ENCODE measurements around the gene DUSP5.
"Not testable (repeated sequence)": the region's sequence is repeated elsewhere in the genome, so short reads cannot be mapped to it uniquely, and the experiment has no call there.

GRCh38 chr10:110528997-110529524, 31.4 kb downstream of the DUSP5 start:
- not testable (repeated sequence) for TF ChIP-seq TAF1 (IDR thresholded peaks at IDR 0.05; ENCODE audit: low read depth); RAD21 (IDR thresholded peaks at IDR 0.05; ENCODE audit: low read depth); EP300 (IDR thresholded peaks at IDR 0.05; ENCODE audit: borderline replicate concordance); YY1 (IDR thresholded peaks at IDR 0.05; ENCODE audit: low read depth); CREB1 (IDR thresholded peaks at IDR 0.05; ENCODE audit: low read depth); FOXM1 (IDR thresholded peaks at IDR 0.05; ENCODE audit: borderline replicate concordance, low read depth); NFIC (IDR thresholded peaks at IDR 0.05); REST (IDR thresholded peaks at IDR 0.05; ENCODE audit: low read depth); EGR1 (IDR thresholded peaks at IDR 0.05); TEAD4 (IDR thresholded peaks at IDR 0.05); ZBTB7A (IDR thresholded peaks at IDR 0.05; ENCODE audit: low read depth)
- TF ChIP-seq CEBPB (IDR thresholded peaks at IDR 0.05), result peak; percentile 44; the same call in 1 of the 2 replicates
- TF ChIP-seq, protein P1, sequence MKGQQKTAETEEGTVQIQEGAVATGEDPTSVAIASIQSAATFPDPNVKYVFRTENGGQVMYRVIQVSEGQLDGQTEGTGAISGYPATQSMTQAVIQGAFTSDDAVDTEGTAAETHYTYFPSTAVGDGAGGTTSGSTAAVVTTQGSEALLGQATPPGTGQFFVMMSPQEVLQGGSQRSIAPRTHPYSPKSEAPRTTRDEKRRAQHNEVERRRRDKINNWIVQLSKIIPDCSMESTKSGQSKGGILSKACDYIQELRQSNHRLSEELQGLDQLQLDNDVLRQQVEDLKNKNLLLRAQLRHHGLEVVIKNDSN (IDR thresholded peaks at IDR 0.05), result not testable (repeated sequence)
- TF ChIP-seq, protein P2, sequence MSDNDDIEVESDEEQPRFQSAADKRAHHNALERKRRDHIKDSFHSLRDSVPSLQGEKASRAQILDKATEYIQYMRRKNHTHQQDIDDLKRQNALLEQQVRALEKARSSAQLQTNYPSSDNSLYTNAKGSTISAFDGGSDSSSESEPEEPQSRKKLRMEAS (IDR thresholded peaks at IDR 0.05), result not testable (repeated sequence)

Data from Ishikawa (cell line).